HL-60 (cell line): ENCODE measurements around the gene MRE11.
"Not testable (repeated sequence)": the region's sequence is repeated elsewhere in the genome, so short reads cannot be mapped to it uniquely, and the experiment has no call there.

Experiments used
- DNase-seq, 2 experiments: peaks; one replicate each; pipeline ENCODE4 v3.0.0-alpha.2; 2010 to 2020; ENCODE audit warnings: low read depth in 1 of 2, low spot score in 1 of 2
- H3K27ac ChIP-seq: fragments of 250-450 bp; sonication (Bioruptor Pico); replicated peaks from 2 replicates; pipeline ENCODE4 v1.5.1; 2020; ENCODE audit warnings: mild to moderate bottlenecking, moderate library complexity
- H3K27me3 ChIP-seq: fragments of 250-450 bp; sonication (Bioruptor Pico); 2 replicates; pipeline ENCODE4 v1.5.1; 2021; ENCODE audit warnings: mild to moderate bottlenecking, moderate library complexity; ENCODE audit not compliant: insufficient read depth, poor library complexity, severe bottlenecking
- H3K4me3 ChIP-seq: replicated peaks from 2 replicates; pipeline ENCODE4 v1.5.1; 2011; ENCODE audit warnings: mild to moderate bottlenecking, control low read depth, low read length; ENCODE audit not compliant: insufficient read depth
- GABPA ChIP-seq: IDR thresholded peaks from 2 replicates; pipeline ENCODE4 v1.6.1; 2012; ENCODE audit warnings: low read depth
- POLR2AphosphoS5 ChIP-seq: IDR thresholded peaks from 2 replicates; pipeline ENCODE4 v1.6.1; 2012; ENCODE audit warnings: low read depth
- SPI1 ChIP-seq: IDR thresholded peaks from 2 replicates; pipeline ENCODE4 v1.6.1; 2012; ENCODE audit warnings: low read depth, mild to moderate bottlenecking, borderline replicate concordance
- TF ChIP-seq, protein P1 (sequence below): IDR thresholded peaks from 2 replicates; pipeline ENCODE4 v1.6.1; 2012; ENCODE audit warnings: low read depth; ENCODE audit not compliant: insufficient replicate concordance
- TF ChIP-seq, protein P2 (sequence below): IDR thresholded peaks from one replicate; pipeline ENCODE4 v1.5.1; 2011; ENCODE audit warnings: low read length, control low read depth, inconsistent platforms; ENCODE audit not compliant: insufficient read depth

Gene MRE11

DNA sequence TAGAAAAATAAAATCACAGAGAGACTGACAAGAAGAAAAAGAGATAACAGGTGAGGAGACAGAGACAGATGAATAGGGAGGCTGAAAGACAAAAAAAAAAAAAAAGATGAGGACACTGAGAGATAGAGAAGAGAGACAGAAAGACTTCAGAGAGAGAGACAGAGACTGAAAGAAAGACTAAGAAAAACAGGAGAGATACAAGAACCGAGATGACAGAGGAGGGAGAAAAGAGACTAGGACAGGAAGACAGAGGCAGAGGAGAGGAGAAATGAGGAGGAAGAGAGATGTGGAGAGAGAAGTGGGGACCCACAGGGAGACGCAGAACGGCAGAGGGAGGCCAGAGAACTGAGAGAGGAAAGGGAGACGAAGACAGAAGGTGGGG, 93.2 kb downstream of the MRE11 start:
- DNase-seq = no peak
- TF ChIP-seq POLR2AphosphoS5 (no peak), GABPA (no peak), SPI1 (no peak)
- TF ChIP-seq, protein P1, sequence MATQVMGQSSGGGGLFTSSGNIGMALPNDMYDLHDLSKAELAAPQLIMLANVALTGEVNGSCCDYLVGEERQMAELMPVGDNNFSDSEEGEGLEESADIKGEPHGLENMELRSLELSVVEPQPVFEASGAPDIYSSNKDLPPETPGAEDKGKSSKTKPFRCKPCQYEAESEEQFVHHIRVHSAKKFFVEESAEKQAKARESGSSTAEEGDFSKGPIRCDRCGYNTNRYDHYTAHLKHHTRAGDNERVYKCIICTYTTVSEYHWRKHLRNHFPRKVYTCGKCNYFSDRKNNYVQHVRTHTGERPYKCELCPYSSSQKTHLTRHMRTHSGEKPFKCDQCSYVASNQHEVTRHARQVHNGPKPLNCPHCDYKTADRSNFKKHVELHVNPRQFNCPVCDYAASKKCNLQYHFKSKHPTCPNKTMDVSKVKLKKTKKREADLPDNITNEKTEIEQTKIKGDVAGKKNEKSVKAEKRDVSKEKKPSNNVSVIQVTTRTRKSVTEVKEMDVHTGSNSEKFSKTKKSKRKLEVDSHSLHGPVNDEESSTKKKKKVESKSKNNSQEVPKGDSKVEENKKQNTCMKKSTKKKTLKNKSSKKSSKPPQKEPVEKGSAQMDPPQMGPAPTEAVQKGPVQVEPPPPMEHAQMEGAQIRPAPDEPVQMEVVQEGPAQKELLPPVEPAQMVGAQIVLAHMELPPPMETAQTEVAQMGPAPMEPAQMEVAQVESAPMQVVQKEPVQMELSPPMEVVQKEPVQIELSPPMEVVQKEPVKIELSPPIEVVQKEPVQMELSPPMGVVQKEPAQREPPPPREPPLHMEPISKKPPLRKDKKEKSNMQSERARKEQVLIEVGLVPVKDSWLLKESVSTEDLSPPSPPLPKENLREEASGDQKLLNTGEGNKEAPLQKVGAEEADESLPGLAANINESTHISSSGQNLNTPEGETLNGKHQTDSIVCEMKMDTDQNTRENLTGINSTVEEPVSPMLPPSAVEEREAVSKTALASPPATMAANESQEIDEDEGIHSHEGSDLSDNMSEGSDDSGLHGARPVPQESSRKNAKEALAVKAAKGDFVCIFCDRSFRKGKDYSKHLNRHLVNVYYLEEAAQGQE = no peak
- TF ChIP-seq, protein P2, sequence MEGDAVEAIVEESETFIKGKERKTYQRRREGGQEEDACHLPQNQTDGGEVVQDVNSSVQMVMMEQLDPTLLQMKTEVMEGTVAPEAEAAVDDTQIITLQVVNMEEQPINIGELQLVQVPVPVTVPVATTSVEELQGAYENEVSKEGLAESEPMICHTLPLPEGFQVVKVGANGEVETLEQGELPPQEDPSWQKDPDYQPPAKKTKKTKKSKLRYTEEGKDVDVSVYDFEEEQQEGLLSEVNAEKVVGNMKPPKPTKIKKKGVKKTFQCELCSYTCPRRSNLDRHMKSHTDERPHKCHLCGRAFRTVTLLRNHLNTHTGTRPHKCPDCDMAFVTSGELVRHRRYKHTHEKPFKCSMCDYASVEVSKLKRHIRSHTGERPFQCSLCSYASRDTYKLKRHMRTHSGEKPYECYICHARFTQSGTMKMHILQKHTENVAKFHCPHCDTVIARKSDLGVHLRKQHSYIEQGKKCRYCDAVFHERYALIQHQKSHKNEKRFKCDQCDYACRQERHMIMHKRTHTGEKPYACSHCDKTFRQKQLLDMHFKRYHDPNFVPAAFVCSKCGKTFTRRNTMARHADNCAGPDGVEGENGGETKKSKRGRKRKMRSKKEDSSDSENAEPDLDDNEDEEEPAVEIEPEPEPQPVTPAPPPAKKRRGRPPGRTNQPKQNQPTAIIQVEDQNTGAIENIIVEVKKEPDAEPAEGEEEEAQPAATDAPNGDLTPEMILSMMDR = no peak
- no peak overlapping the region for H3K4me3 ChIP-seq

DNA sequence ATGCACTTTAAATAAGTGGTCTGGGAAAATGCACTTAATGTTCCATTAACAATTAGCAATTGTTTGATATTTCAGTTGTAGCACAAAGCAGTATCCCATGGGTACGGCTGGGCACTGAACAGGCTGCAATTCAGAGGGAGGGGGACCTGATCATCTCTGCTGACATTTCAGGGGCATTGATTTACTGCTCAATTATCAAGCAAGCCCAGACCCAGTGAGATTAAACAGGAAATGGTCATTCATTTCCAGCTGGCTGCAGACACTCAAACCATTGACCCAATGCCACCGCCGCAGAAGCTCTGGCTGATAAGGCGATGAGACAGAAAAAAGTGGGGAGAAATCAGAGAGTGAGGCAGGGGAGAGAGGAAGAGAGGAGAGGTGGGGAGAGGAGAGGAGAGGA, 93.6 kb downstream of the MRE11 start:
- TF ChIP-seq, protein P2 = no peak
- H3K4me3 ChIP-seq = no peak overlapping the region
- H3K27ac ChIP-seq = no peak overlapping the region
- no peak for DNase-seq
- H3K27me3 ChIP-seq = peaks cover 38% of the 10 kb centered on the region

More for the DNA sequence above, 93.2 kb downstream of the MRE11 start:
- no peak overlapping the region for H3K27ac ChIP-seq
- H3K27me3 ChIP-seq = peaks cover 38% of the 10 kb centered on the region

DNA sequence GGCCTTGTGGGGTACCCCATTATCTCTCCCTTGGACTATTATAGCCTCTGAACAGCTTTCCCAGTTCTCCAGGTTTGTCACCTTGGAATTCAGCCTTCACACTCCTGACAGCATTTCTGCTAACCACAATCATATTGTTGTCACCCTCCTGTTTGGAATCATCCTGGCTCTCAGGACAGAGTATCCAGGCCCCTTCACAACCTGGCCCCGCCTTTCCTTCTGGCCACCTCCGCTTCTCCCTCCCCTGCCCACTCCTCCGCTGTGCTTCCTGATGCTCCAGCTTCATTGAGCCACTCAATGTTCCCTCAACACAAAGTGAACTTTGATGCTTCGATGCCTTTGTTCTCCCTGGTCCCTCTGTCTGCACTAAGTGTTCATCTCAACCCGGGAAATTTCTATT, 95.5 kb downstream of the MRE11 start:
- DNase-seq = no peak
- H3K27me3 ChIP-seq = peaks cover 38% of the 10 kb centered on the region
- no peak overlapping the region for H3K4me3 ChIP-seq
- H3K27ac ChIP-seq = no peak overlapping the region
- TF ChIP-seq GABPA = no peak
- TF ChIP-seq SPI1 = no peak
- TF ChIP-seq, protein P2 = no peak
- TF ChIP-seq, protein P1 = no peak
- no peak for TF ChIP-seq POLR2AphosphoS5

DNA sequence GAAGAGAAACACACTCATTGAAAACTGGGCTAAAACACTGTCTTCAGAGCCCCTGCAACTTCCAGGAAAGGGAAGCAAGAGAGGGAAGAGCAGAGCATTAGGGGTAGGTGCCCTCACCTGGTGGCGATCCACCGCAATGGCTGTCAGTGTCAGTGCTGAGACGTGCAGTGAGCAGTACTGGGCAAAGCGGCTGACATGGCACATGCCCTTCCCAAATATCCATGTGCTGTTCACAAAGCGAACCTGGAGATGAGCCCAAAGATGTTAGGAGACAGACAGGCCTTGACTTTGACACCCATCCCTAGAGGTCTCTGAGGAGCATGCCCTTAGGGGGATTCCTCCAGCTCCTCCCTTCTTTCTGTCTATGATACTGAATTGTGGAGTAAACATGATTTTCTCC, 97.4 kb downstream of the MRE11 start:
- Histone ChIP-seq H3K27me3 (peaks cover 23% of the 10 kb centered on the region), H3K27ac (no peak overlapping the region), H3K4me3 (no peak overlapping the region)
- no peak for TF ChIP-seq SPI1
- TF ChIP-seq, protein P1 = no peak
- TF ChIP-seq, protein P2 = no peak
- no peak for TF ChIP-seq POLR2AphosphoS5
- no peak for TF ChIP-seq GABPA
- DNase-seq = no peak

DNA sequence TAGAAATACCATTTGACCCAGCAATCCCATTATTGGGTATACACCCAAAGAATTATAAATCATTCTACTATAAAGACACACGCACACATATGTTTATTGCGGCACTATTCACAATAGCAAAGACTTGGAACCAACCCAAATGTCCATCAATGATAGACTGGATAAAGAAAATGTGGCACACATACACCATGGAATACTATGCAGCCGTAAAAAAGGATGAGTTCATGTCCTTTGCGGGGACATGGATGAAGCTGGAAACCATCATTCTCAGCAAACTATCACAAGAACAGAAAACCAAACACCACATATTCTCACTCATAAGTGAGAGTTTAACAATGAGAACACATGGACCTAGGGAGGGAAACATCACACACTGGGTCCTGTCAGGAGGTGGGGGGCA, 101.7 kb downstream of the MRE11 start:
- not testable (repeated sequence) for H3K27ac ChIP-seq, H3K4me3 ChIP-seq, DNase-seq, H3K27me3 ChIP-seq
